Right lung (tissue), 5 donors: ENCODE data around the gene CCDC175. TPM values are rescaled to one million over a fixed set of nuclear protein-coding genes. Genes with fewer than 3 reads are reported as not detected.

Experiments
- DNase-seq, 2 donors: peaks; one replicate each; pipeline ENCODE4 v3.0.0-alpha.2; 2013
- polyA plus RNA-seq, 5 donors: library from polyadenylated mRNA; unstranded; fragments of 120-200 nt; gene quantifications; one replicate each; pipeline versions ENCODE4 v1.2.1 to v1.2.3, GENCODE V29; 2013; ENCODE audit warnings: inconsistent platforms in 1 of 5, low replicate concordance in 1 of 5; ENCODE audit not compliant: insufficient read length in 5 of 5, insufficient read depth in 1 of 5

CCDC175 gene
- polyA plus RNA-seq, 5 donors: 0.18 to 1.2 (median 0.66) TPM

DNA sequence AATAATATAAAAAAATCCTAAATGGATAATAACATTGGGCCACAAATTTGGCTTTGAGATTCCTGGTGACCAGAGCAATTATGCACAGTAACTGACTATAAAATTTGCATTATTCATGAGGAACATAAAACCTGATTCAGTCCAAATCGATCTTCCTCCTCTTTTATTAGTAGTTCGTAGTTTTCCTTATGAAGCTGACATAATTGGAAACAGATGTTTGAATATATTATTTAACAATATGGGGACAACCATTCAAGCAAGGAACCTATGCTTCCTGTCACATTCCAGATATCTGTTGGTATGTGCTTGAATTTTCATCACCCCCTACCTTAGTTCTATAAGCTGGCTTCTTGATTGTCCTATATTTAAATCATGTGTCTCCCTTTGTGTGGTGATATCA is 34.9 kb downstream of the CCDC175 start:
- no peak for DNase-seq

DNA sequence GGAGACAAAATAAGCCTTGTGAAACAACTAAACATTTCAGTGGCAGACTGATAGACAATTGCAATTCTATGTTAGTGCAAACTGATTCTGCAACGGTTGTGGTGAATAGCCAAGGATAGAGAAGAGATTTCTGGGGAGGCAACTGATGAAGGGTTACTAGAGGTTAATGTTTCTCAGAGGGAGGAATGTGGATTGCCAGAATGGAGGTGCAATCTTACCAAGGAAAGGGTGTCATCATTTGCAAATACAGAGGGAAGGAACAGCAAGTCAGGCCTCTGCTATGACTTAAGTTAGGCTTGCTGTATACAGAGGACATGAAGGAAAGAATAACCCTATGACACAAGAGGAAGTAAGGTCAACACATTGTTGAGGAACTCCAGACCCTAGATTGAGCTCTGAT is 35.8 kb downstream of the CCDC175 start:
- DNase-seq: no peak

DNA sequence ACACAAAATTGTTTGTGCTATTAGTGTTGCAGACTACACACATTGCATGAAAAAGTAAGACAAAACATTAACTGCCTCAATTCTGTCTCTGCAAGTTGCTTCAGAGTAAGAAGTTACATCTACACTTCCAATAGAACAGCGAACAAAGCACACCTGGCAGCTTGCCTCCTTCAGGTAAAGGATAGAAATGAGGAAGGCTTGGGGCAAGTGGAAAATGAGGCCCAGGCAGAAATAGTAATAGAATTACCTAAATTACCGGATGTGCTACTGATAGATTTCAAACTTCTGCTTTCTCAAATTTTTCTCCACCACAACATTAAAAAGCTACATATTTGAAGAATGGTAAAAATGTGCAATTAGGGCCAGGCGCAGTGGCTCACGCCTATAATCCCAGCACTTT is 37.7 kb downstream of the CCDC175 start:
- no peak for DNase-seq

DNA sequence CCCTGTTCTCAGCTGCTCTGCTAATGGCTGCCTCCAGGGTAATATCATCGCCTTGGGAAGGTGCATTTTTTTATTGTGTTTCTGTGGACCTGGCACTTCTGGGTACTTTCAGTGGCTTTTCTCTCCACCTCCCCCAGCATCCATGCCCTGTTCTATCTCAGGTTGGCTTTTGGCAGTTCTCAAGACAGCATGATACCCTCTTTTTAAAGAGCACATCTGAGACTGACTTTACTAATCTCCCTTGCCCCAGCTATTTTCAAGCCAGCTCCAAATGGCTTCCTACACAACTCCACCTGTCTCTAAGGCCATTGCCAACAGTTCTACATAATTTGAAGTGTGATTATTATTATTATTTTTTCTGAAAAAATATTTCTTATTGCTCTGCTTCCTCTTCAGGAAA is 39.1 kb downstream of the CCDC175 start:
- no peak for DNase-seq

DNA sequence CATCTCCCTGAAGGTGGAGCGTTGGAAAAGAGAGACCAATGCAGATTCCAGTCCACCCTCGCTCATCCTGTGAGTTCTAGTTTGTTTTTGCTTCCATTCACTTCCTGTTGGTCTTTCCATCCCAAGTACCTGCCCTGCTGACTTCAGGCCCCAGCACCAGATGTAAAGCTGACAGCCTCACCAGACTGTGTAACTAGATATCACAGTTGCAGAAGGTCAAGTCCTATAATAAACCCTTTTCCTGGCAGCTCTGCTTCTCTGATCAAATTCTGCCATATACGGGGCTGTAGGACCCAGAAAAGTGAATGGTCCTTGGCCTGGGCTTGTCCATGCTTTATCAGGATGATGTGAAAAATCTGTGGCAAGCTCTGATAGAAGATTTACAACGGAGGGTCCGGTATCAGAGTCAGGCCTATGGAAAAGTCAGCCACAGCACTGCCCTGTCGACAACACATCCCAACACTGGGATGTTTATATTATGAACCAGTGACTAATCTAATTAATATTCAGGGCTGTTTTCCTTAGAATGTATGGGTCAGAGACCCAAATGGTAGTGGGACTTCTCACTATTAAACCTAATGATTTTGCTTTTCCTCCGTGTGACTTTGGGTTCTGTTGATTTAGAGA is 42.1 kb downstream of the CCDC175 start:
- no peak for DNase-seq

DNA sequence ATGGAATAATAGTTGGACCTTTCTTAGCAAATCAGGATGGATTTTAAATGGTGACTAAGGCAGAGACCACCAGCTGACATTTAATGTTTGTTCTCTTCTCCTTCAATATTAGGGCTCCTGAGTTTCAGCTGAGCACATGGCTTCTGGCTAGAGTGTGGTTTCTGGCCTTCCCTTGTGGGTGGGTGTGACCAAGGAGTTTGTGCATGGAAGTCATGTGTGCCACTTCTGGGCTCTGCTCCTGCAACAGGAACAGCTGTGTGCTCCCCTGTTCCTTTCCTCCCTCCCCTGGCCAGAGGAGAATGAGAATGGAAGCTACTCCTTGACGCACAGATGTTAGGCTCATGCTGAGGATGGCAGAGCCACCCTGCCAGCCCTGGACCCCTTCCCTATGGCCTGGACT is 44.2 kb downstream of the CCDC175 start:
- DNase-seq: no peak

DNA sequence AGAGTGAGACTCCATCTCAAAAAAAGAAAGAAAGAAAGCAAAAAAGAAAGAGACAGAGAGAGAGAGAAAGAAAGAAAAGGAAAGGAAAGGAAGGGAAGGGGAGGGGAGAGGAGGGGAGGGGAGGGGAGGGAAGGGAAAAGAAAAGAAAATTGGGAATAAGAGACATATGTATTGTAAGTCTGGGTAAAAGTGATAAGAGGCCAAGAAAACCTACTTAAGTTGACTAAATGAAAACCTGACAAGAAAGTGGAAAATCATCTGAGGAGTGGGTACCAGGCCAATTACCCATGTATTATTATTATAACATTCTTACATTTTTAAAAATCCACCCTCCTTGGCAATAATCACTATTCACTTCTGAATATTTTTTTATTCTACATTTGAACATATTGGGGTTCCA is 46.3 kb downstream of the CCDC175 start:
- DNase-seq: no peak

DNA sequence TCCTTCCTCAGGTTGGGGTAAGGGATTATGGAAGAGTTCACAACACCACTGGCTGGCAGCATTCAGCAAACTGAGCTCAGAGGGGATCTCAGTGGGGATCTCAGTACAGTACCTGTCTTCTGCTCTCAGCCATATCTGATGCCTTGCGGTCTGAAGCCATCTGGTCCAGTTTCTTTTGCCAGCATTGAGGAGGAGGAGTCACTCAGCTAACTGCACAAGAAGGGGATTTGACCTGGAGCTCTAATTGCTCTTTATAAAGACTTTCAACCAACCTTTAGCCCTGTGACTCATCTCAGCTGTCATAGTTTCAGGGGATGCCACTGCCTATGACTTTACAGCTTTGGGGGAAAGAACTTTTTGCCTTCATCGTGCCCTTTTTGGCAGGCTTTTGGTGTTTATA is 47.4 kb downstream of the CCDC175 start:
- no peak for DNase-seq

DNA sequence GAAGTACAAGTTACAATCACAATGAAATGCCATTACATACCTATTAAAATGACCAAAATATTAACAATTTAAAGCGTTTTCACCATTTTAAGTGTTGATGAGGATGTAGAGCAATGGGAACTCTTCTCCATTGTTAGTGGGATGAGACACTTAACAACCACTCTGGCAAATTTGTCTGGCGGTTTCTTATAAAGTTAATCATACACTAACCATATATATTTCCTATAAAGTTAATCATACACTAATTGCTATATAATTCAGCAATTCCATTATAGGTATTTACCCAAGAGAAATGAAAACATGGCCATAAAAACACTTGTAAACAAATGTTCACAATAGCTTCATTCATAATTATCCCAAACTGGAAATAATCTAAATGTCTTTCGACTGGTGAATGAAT is 56.4 kb downstream of the CCDC175 start:
- DNase-seq: no peak

DNA sequence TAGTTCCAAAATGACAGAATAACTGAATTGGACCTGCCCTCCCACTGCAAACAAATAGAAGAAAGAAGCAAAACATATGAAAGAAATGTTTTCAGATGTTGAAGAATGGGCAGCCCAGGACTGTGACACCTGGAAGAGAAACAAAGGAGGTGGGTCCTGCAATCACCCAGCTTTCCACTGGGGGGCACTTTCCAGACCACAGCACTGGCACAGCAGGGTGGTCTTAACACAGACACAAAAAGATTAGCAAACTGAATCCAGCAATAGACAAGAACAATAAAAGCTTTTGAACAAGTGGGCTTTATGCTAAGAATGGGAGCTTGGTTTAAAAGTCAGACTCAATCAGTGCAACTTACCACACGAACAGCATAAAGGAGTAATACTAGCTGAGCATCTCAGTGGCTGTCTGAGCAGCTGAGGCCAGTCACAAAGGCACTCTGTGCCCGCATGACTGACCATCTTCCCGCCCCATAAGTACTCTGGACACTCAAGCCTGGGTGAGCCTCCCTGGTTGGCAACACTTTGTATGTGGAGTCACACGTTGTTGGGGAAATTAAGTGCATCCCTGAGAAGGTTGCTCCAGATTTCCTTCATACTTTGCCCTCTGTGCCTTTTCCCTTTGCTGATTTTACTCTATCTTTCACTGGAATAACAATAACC is 64.6 kb downstream of the CCDC175 start:
- no peak for DNase-seq

DNA sequence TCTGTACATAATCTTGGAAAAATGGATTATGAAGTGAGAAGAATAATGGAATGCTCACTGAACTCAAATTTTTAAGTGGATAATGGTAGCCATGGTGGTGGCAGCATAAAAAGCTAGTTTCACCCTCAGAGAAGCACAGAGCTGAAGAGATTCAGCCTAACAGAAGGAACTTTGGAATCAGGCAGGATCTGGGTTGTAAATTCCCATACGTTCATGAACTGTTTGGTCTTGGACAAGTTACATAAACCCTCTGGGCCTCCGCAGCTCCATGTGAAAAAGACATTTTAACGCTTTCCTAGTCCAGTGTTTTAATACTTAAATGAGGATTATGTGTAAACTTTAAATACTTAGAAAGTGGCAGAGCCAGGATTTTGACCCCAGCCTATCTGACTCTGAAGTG is 65.6 kb downstream of the CCDC175 start:
- no peak for DNase-seq

DNA sequence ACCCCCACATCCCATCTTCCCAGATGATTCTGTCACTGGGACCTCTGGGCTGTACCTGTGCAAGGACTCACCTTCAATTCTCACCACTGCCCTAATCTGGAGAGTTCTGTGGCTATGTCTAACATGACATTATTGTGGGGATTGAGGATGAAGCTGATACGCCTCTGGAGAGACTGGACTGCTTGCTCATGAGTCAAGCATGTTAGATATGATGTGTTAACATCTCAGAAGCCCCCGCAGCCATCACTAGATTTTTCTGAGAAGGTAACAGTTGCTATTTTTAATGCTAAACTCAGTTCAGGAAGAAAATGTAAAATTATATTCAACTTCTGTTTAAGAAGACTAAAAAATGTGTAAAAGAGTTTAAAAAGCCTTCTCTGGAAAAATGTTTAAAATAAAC is 66.6 kb downstream of the CCDC175 start:
- no peak for DNase-seq

DNA sequence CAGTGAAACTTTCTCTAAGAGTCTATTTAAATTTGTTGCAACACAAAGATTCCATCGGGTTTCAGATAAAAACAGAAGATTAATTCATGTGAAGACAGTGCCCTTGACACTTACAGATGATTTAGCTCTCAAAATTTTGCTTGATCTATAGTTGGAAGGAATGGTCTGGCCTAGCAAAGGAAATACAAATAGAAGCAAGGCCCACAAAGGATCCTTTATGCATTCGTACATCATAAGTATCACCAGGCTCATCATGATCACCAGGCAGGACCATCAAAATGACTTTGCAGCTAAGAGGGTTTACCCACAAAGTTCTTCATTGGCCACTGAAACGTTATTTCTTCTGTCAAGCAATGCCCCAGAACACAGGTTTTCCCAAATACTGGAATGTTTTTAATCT is 67.5 kb downstream of the CCDC175 start:
- no peak for DNase-seq

DNA sequence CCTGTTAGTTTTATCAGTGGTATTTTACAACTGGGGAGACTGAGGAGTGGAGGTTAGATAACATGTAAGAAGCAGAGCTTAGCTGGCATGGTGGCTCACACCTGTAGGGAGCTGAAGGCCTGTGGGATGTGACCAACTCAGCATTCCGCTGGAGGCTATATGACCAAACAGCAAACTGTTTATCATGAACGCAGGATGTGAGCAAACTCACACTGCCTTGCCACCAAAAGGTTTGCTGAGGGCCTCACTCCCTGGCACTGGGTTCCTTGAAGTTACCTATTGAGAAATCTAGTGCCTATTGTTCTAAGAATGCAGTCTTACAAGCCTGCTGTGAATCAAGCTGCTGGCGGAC is 68.9 kb downstream of the CCDC175 start:
- DNase-seq: no peak

DNA sequence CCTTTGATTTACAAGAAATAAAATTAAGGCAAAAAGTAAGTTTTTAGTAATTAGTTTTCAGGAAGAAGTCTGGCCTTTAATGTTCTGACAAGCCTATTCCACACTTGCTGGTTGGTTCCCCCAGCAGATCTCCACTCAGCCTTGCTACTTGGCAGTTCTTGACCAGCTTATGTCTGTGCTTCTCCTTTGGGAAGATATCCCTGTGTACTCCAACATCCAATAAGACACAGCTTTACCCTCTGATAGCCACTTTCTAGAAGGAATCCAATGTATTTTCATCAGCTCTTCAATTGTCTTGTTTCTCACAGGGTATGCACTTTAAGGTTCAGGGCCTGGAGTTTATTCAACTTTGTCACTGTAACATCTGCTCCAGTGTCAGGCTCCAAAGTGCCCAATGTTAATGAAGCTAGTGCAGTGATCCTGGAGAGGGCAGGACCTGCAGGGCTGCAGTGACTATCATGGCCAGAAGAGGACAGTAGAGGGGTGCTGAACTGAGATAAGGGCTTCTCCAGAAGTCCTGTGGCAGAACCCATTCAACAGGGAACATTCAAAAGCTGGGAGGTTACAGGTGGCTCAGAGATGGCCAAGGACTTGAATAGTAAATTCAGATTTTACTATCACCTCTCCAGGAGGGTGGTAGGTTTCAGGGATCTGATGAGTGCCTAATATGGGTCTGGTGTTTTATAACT is 69.4 kb downstream of the CCDC175 start:
- no peak for DNase-seq

DNA sequence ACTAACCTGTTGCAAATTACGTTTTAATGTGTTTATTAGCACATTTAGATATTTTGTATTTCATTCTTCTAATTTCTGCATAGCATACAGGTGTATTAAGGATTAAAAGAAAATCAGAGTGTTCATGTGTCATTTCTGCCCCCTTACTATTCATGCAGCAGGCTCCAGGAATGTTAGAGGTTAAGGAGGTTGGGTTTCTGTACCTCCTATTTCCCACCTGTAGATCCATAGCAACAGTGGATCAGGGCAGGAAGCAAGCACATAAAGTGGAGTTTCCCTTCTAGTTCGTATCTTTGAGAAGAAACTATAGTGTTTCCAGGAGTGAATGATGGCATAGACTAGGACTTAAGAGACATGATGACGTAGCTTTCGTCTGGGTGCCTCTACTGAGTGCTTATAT is 73.4 kb downstream of the CCDC175 start:
- DNase-seq: no peak

DNA sequence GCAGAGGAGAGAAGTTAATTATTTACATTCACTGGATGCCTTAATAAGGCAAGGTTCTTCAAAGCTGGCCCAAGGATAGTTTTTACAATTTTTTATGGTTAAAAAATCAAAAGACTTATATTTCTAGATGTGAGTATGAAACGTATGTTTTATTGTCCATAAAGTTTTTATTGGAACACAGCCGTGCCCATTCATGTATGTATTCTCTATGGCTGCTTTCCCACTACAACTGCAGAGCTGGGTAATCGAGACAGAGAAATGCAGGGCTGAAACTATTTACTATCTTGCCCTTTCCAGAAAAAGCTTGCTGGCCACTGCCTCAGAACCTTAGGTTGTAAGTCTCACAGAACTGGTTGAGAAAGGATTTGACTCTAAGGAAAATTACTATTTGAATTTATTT is 75.9 kb downstream of the CCDC175 start:
- DNase-seq: no peak

DNA sequence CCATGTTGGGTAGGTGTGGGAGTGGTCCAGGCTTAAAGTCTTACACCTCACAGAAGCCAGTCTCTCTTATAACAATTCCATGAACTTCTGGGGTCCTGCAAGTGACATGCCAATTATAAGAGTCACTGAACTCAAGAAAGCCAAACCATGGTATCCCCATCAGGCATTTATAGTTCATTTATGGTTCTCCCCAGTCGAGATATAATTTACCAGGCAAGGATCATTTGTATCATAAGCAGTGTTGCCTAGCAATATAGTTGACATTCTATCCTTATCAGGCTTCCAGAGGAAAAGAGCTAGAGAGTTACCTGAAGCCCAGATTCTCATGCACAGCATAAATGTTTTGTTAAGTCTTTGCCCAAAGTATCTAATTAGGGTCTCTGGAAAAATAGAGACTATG is 84.2 kb downstream of the CCDC175 start:
- DNase-seq: no peak

DNA sequence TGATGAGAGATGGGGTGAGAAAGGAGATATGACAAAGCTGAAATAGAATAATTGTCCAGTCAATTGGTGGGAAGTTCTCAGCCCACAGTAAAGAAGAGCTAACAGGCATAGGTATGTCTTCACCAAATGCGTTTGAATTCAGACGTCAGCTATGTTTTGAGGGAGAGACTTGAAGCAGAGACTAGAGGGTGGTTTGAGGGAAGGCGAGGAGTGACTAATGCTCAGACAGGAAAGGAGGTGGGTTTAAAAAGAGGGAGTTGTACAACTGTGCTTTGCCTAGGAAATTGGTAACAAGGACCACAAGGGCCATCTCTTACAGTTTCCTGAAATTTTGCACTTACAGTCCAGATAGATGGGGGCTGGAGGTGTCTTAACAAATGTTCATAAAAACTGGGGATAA is 85.9 kb downstream of the CCDC175 start:
- no peak for DNase-seq

DNA sequence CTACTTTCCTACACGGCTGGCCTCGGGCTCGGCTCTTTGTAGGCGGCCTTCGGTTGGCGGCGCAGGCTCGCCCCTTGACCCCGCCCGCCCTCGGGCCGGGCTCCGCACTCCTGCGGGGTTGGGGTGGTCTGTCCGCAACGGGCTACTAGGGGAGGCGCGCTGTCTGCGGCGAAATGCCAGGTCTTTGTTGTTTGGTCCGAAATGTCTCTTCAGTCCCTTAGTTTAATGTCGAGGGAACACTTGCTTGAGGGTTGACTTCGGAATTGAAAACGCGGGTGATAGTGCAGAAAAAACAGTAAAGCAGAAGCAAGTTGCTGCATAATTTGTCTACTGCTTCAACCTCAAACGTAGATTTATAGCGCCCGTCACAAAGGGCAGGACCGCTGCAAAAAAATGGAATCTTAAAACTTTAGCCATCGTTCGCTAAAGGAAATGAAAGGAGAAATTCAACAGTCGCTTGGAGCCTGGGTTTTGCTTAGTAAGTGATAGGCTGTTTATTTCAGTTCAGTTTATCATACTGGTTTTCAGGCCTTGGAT is 91.9 kb downstream of the CCDC175 start:
- no peak for DNase-seq

DNA sequence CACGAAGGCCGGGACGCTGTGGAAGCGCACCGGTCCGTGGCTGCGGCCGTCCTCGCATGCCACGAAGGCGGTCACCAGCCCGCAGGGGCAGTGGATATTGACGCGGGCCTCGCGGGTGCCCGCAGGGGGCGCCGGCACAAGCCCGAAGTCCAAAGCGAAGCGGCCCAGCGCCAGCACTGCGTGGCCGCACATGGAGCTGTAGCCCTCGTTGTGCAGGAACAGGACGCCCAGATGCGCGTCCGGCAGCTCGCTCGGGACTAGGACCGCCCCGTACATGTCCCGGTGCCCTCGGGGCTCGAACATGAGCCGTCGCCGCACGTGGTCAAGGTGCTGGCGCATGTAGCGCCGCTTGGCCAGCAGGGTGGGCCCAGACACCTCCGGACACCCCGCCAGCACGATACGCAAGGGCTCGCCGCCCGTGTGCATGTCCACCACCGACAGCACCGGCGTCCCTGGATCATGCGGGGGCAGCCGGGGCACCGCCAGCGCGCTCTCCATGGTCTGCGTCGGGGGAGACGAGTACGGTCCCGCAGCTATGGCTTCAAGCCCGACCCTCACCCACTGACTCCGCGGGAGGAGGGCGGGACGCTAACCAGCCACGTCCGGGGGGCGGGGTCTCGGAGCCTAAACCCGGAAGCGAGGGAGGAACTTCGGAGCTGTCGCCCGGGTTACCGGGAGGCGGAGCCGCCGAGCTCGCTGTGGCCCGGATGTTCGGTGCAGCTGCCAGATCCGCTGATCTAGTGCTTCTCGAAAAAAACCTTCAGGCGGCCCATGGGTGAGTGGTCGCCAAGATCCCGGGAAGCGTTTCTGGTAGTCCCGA is 92.6 kb downstream of the CCDC175 start, which contains the start of the genes JKAMP and L3HYPDH:
Gene JKAMP (plus strand): TSS at position 699 of the 820 bp plus-strand sequence. CDS start 73 bp downstream, at position 772.
Gene L3HYPDH (minus strand): TSS at position 590 of the 820 bp plus-strand sequence. CDS start 92 bp downstream, at position 498.
- DNase-seq: peak; percentile 96 to 97

DNA sequence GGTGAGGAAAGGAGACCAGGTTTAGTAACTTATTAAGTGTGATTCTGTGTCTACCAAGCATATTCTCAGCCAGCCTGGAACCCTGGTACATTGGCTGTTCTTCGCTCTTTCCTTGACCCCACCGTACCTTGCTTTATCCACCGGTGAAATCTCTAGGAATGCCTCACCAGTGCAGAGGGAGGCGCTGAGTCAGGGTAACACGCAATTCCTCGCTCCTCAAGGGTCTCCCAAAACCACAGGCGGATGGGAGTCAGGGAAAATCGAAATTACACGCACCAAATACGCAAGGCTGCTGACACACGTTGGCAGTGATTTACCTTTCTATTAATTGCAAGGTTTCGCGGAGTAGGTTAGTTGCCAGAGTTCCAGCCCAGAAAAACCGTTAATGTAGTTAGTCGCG is 93.2 kb downstream of the CCDC175 start:
- no peak for DNase-seq
